Measurements from ENCODE around the gene CLDN4. TPM values are rescaled to one million over a fixed set of nuclear protein-coding genes. Genes with fewer than 3 reads are reported as not detected.

The CLDN4 gene
- total RNA-seq, 1 donor from 2014 or later, result 29.5 TPM

GRCh38 chr7:73829921-73830680 lies 695 bp upstream of the CLDN4 start:
- intact Hi-C loops (cut with DNase I), result no loop called here
- no peak overlapping the region for H3K27ac ChIP-seq

GRCh38 chr7:73831584-73831833 lies 713 bp downstream of the CLDN4 start:
- H3K9me3 ChIP-seq, result no peaks in the 10 kb centered on the region
- no peak for DNase-seq (ENCODE audit: extremely low spot score in 2 of 2)
- no peaks in the 10 kb centered on the region for H3K27me3 ChIP-seq
- H3K4me1 ChIP-seq, result peaks cover 53% of the 10 kb centered on the region
- peak overlapping the region in 1 of 2 donors; percentile 38 for H3K4me3 ChIP-seq
- H3K36me3 ChIP-seq, result no peaks in the 10 kb centered on the region
- peak overlapping the region; percentile 54 for H3K27ac ChIP-seq
- intact Hi-C loops (cut with DNase I), result no loop called here
- TF ChIP-seq POLR2A (IDR thresholded peaks at IDR 0.05) (no peak), POLR2AphosphoS5 (IDR thresholded peaks at IDR 0.05; ENCODE audit: insufficient read depth in 1 of 2, low read depth in 1 of 2) (no peak), CTCF (IDR thresholded peaks at IDR 0.05) (no peak)

More at GRCh38 chr7:73829921-73830680, 695 bp upstream of the CLDN4 start:
- Histone ChIP-seq H3K36me3 (no peaks in the 10 kb centered on the region), H3K4me1 (peaks cover 53% of the 10 kb centered on the region), H3K9me3 (no peaks in the 10 kb centered on the region), H3K27me3 (no peaks in the 10 kb centered on the region), H3K4me3 (no peak overlapping the region)
- TF ChIP-seq POLR2AphosphoS5 (IDR thresholded peaks at IDR 0.05; ENCODE audit: insufficient read depth in 1 of 2, low read depth in 1 of 2) (no peak), POLR2A (IDR thresholded peaks at IDR 0.05) (no peak), CTCF (IDR thresholded peaks at IDR 0.05) (no peak)
- no peak for DNase-seq (ENCODE audit: extremely low spot score in 2 of 2)

GRCh38 chr7:73831834-73832651 lies 1.2 kb downstream of the CLDN4 start:
- intact Hi-C loops (cut with DNase I), result no loop called here
- peak overlapping the region; percentile 54 for H3K27ac ChIP-seq

GRCh38 chr7:73832806-73833205 lies 2.0 kb downstream of the CLDN4 start:
- Histone ChIP-seq H3K36me3 (no peaks in the 10 kb centered on the region), H3K9me3 (no peaks in the 10 kb centered on the region), H3K4me1 (peaks cover 43% of the 10 kb centered on the region), H3K27me3 (no peaks in the 10 kb centered on the region), H3K4me3 (peak overlapping the region in 1 of 2 donors; percentile 38), H3K27ac (peak overlapping the region; percentile 54)
- intact Hi-C loops (cut with DNase I), result no loop called here
- no peak for DNase-seq (ENCODE audit: extremely low spot score in 2 of 2)
- TF ChIP-seq CTCF (IDR thresholded peaks at IDR 0.05) (no peak), POLR2A (IDR thresholded peaks at IDR 0.05) (no peak), POLR2AphosphoS5 (IDR thresholded peaks at IDR 0.05; ENCODE audit: insufficient read depth in 1 of 2, low read depth in 1 of 2) (no peak)

More at GRCh38 chr7:73831834-73832651, 1.2 kb downstream of the CLDN4 start:
- TF ChIP-seq CTCF (IDR thresholded peaks at IDR 0.05) (no peak), POLR2AphosphoS5 (IDR thresholded peaks at IDR 0.05; ENCODE audit: insufficient read depth in 1 of 2, low read depth in 1 of 2) (peak in 1 of 2 donors; percentile 21), POLR2A (IDR thresholded peaks at IDR 0.05) (no peak)
- Histone ChIP-seq H3K4me1 (peaks cover 50% of the 10 kb centered on the region), H3K36me3 (no peaks in the 10 kb centered on the region), H3K27me3 (no peaks in the 10 kb centered on the region), H3K4me3 (peak overlapping the region in 1 of 2 donors; percentile 38), H3K9me3 (no peaks in the 10 kb centered on the region)
- DNase-seq (ENCODE audit: extremely low spot score in 2 of 2), result no peak

Measured in vagina (tissue), 2 donors.